HepG2 (cell line): ENCODE results near the gene LITAF. TPM values are rescaled to one million over a fixed set of nuclear protein-coding genes. Genes with fewer than 3 reads are reported as not detected.

Experiments used
- ATAC-seq: fragments of 200-7000 bp; cut with Tn5 transposase; 3 replicates; pipeline ENCODE4 v1.9.1; 2020; ENCODE audit warnings: mild to moderate bottlenecking, moderate library complexity
- BruUV-seq: library from RNA; stranded (reverse); fragments of 400-500 nt; replicated peaks from 2 replicates; lab custom pipeline; 2021; lab: Mats Ljungman, UMichigan
- CTCF ChIA-PET: fragments of 300-600 bp; formaldehyde crosslinking; extraction: SDS; loops from one replicate; lab custom pipeline; 2021; ENCODE audit warnings: low total read pairs, inconsistent platforms, low intra/inter-chr PET ratio; lab: Yijun Ruan, JAX
- POLR2A ChIA-PET: fragments of 350-600 bp; sonication (Branson Sonifier 250); formaldehyde crosslinking; loops from one replicate; lab custom pipeline; 2020; ENCODE audit warnings: antibody characterized with exemption, inconsistent platforms; lab: Yijun Ruan, JAX
- DNase-seq: peaks from one replicate; pipeline ENCODE4 v3.0.0-alpha.2; 2015; ENCODE audit warnings: low spot score
- FAIRE-seq: peaks from 3 replicates; lab custom pipeline; 2011; peaks lifted over from hg19 to GRCh38; lab: Jason Lieb, UNC
- H2AFZ ChIP-seq: one replicate; pipeline ENCODE4 v1.6.1; 2011; ENCODE audit warnings: low read length, inconsistent platforms
- H3K27ac ChIP-seq: fragments of 300-600 bp; 3 replicates; pipeline ENCODE4 v1.8.0; 2011; ENCODE audit warnings: mixed run types, mild to moderate bottlenecking, mixed read lengths, low read length, inconsistent platforms; ENCODE audit not compliant: insufficient read depth; ENCODE audit errors: extremely low read length
- H3K27me3 ChIP-seq, 2 experiments: fragments of 200-600 bp in 1 of 2; 2 replicates in 1 of 2; 3 replicates in 1 of 2; pipeline versions ENCODE4 v1.6.0 to v1.8.0; 2011; ENCODE audit warnings: low read length in 2 of 2, mild to moderate bottlenecking in 2 of 2, moderate library complexity in 2 of 2, inconsistent platforms in 1 of 2; ENCODE audit not compliant: insufficient read depth in 2 of 2, control insufficient read depth in 1 of 2
- H3K36me3 ChIP-seq, 2 experiments: fragments of 200-600 bp in 1 of 2; replicated peaks in 1 of 2; 2 replicates in 1 of 2; 3 replicates in 1 of 2; pipeline versions ENCODE4 v1.5.1 to v1.8.0; 2011; ENCODE audit warnings: low read length in 2 of 2, inconsistent platforms in 1 of 2; ENCODE audit not compliant: insufficient read depth in 2 of 2, control insufficient read depth in 1 of 2
- H3K4me1 ChIP-seq: 2 replicates; pipeline ENCODE4 v1.5.1; 2012; ENCODE audit warnings: low read length, inconsistent platforms; ENCODE audit not compliant: insufficient read depth
- H3K4me2 ChIP-seq: 2 replicates; pipeline ENCODE4 v1.6.0; 2011; ENCODE audit warnings: low read depth, low read length, inconsistent platforms
- H3K4me3 ChIP-seq, 3 experiments: fragments of 200-600 bp in 1 of 3; sonication (generic), shearing (Covaris generic) in 1 of 3; replicated peaks in 1 of 3; 2 replicates each; pipeline ENCODE4 v1.5.1; 2011 to 2016; ENCODE audit warnings: low read length in 3 of 3, inconsistent platforms in 2 of 3, low read depth in 2 of 3, mild to moderate bottlenecking in 2 of 3, control low read depth in 1 of 3, mixed read lengths in 1 of 3; ENCODE audit not compliant: insufficient read depth in 1 of 3
- H3K79me2 ChIP-seq: one replicate; pipeline ENCODE4 v1.6.1; 2011; ENCODE audit warnings: low read length, inconsistent platforms; ENCODE audit not compliant: insufficient read depth
- H3K9ac ChIP-seq: 2 replicates; pipeline ENCODE4 v1.6.0; 2011; ENCODE audit warnings: mild to moderate bottlenecking, low read depth, low read length, inconsistent platforms; ENCODE audit not compliant: insufficient read depth
- H3K9me3 ChIP-seq: 2 replicates; pipeline ENCODE4 v1.5.1; 2012; ENCODE audit warnings: mild to moderate bottlenecking, low read length
- H4K20me1 ChIP-seq: 2 replicates; pipeline ENCODE4 v1.6.0; 2011; ENCODE audit warnings: inconsistent platforms, mild to moderate bottlenecking, low read length, moderate library complexity; ENCODE audit not compliant: insufficient read depth
- KDM1A ChIP-seq: IDR thresholded peaks from 2 replicates; pipeline ENCODE4 v1.6.1; 2016; ENCODE audit warnings: missing compliant biosample characterization
- MED8 ChIP-seq: sonication (generic); formaldehyde crosslinking; IDR thresholded peaks from 2 replicates; pipeline ENCODE4 v1.8.1; 2023; ENCODE audit warnings: mild to moderate bottlenecking, missing genetic modification reagents; ENCODE audit not compliant: insufficient replicate concordance
- NAIF1 ChIP-seq: sonication (generic); formaldehyde crosslinking; IDR thresholded peaks from 2 replicates; pipeline ENCODE4 v1.5.0; 2020; ENCODE audit warnings: mild to moderate bottlenecking, missing genetic modification reagents, borderline replicate concordance
- NRL ChIP-seq: sonication (generic); formaldehyde crosslinking; IDR thresholded peaks from 2 replicates; pipeline ENCODE4 v1.5.0; 2020; ENCODE audit warnings: missing genetic modification reagents, mild to moderate bottlenecking, moderate library complexity, borderline replicate concordance
- PRMT3 ChIP-seq: sonication (generic); formaldehyde crosslinking; IDR thresholded peaks from 2 replicates; pipeline ENCODE4 v1.8.1; 2022; ENCODE audit warnings: low read depth, mild to moderate bottlenecking, moderate library complexity, missing genetic modification reagents, borderline replicate concordance
- SMYD3 ChIP-seq: sonication (generic); formaldehyde crosslinking; IDR thresholded peaks from 2 replicates; pipeline ENCODE4 v1.8.1; 2023; ENCODE audit warnings: mild to moderate bottlenecking, missing genetic modification reagents
- TEAD3 ChIP-seq: optimal IDR thresholded peaks from 2 replicates; pipeline ENCODE3; 2016; ENCODE audit warnings: borderline replicate concordance
- ZFP36 ChIP-seq: fragments of 150-350 bp; IDR thresholded peaks from 2 replicates; pipeline ENCODE4 v1.6.1; 2018; ENCODE audit warnings: borderline replicate concordance, low read length, low read depth; ENCODE audit not compliant: partially characterized antibody
- ZIK1 ChIP-seq: sonication (generic); formaldehyde crosslinking; IDR thresholded peaks from 2 replicates; pipeline ENCODE4 v1.5.0; 2020; ENCODE audit warnings: mild to moderate bottlenecking, low read depth, missing genetic modification reagents, borderline replicate concordance
- ZMYM3 ChIP-seq: sonication (generic); formaldehyde crosslinking; IDR thresholded peaks from 2 replicates; pipeline ENCODE4 v1.5.1; 2020; ENCODE audit warnings: mild to moderate bottlenecking, missing genetic modification reagents
- ZNF138 ChIP-seq: sonication (generic); formaldehyde crosslinking; IDR thresholded peaks from 2 replicates; pipeline ENCODE4 v1.5.0; 2020; ENCODE audit warnings: mild to moderate bottlenecking, low read depth, missing genetic modification reagents
- ZNF878 ChIP-seq: sonication (generic); formaldehyde crosslinking; IDR thresholded peaks from 2 replicates; pipeline ENCODE4 v1.8.1; 2023; ENCODE audit warnings: mild to moderate bottlenecking, missing genetic modification reagents, moderate library complexity
- WGBS: methylation state at CpG from one replicate; pipeline ENCODE4 v1.1.6; 2017; ENCODE audit warnings: low lambda C conversion rate; 5-methylcytosine and 5-hydroxymethylcytosine counted together
- in situ Hi-C: cut with HindIII; loops from 2 replicates; pipeline ENCODE4 v1.10.0; 2017; ENCODE audit warnings: low pct_unique_long_range_greater_than_20kb; ENCODE audit not compliant: extremely low pct_ligation_motif_present
- intact Hi-C: fragments of 100-400 bp; cut with micrococcal nuclease; formaldehyde crosslinking; loops from one replicate; pipeline ENCODE4 v1.10.0; 2022; ENCODE audit not compliant: unreplicated experiment
- polyA plus RNA-seq, 8 experiments: library from polyadenylated mRNA; depleted of rRNA in 3 of 8; stranded (reverse) in 7 of 8; unstranded in 1 of 8; fragments of >200 nt; fragmentation: Illumina TruSeq in 4 of 8; extraction: Trizol in 4 of 8; gene quantifications; 2 replicates each; pipeline versions ENCODE4 v1.2.1 to v1.2.3, GENCODE V29; 2011 to 2016; ENCODE audit warnings: low read depth in 4 of 8, missing spikeins in 1 of 8, mixed read lengths in 1 of 8; ENCODE audit not compliant: insufficient read depth in 1 of 8
- total RNA-seq, 5 experiments: library from RNA; depleted of rRNA; stranded (reverse); fragments of >200 nt; fragmentation: Illumina TruSeq; extraction: Trizol; gene quantifications; 2 replicates each; pipeline ENCODE4 v1.2.3, GENCODE V29; 2016; ENCODE audit warnings: low read depth in 1 of 5
- TF ChIP-seq, protein P1 (sequence below): sonication (generic); formaldehyde crosslinking; IDR thresholded peaks from 2 replicates; pipeline ENCODE4 v1.5.1; 2020; ENCODE audit warnings: missing genetic modification reagents, mild to moderate bottlenecking, borderline replicate concordance
- TF ChIP-seq, protein P2 (sequence below): IDR thresholded peaks from 2 replicates; pipeline ENCODE4 v1.6.1; 2016
- TF ChIP-seq, protein P3 (sequence below): sonication (generic); formaldehyde crosslinking; IDR thresholded peaks from 2 replicates; pipeline ENCODE4 v1.5.0; 2020; ENCODE audit warnings: missing genetic modification reagents, mild to moderate bottlenecking, borderline replicate concordance

The LITAF gene
- total and polyA plus RNA-seq, 2 of the 13 experiments (the other 11 are each of a cell fraction or from before 2014, with no cell fraction given), result 80.1 to 141 TPM

DNA sequence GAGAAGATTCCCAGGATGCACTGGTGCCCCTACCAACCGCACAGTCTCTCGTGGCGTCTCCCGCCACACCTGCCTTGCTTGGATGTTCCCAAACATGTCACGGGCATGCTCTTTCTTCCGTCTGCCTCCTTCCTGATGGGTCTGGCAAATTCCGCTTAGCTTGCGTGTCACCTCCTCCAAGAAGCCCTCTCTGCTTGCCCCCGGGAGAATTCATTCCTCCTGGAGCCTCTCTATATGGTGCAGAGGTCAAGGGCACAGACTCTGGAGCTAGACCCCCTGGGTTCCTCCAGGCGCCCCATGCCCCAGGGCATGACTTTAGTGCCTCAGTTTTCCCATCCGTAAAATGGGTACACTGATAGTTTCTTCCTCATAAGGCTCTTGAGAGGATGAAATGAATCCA, 21.1 kb downstream of the LITAF start:
- Histone ChIP-seq H3K4me2 (no peak overlapping the region), H3K4me1 (peaks cover 62% of the 10 kb centered on the region), H3K27ac (no peak overlapping the region), H3K9me3 (no peaks in the 10 kb centered on the region), H3K36me3 (peaks cover 1 to 23% of the 10 kb centered on the region in 2 experiments; a peak in 4 of 5 replicates), H2AFZ (no peak overlapping the region), H3K4me3 (no peak overlapping the region), H3K9ac (no peak overlapping the region), H3K27me3 (no peaks in the 10 kb centered on the region), H3K79me2 (peaks cover 90% of the 10 kb centered on the region), H4K20me1 (peaks cover 28% of the 10 kb centered on the region; the same call in 1 of the 2 replicates)
- intact Hi-C loops (no loop called here), in situ Hi-C loops (no loop called here)
- ATAC-seq (no peak), FAIRE-seq (no peak), DNase-seq (no peak)
- ChIA-PET CTCF (no interaction called here), POLR2A (no interaction called here)
- no TSS peak for BruUV-seq
- 97% methylated on average over 11 of the region's 11 CpGs for WGBS
- TF ChIP-seq NAIF1 (CRISPR knock-in tag), result no peak
- TF ChIP-seq ZIK1, result no peak
- peak; percentile 92 for TF ChIP-seq ZFP36
- TF ChIP-seq ZMYM3 (CRISPR knock-in tag), result peak; percentile 97
- TF ChIP-seq, protein P1, sequence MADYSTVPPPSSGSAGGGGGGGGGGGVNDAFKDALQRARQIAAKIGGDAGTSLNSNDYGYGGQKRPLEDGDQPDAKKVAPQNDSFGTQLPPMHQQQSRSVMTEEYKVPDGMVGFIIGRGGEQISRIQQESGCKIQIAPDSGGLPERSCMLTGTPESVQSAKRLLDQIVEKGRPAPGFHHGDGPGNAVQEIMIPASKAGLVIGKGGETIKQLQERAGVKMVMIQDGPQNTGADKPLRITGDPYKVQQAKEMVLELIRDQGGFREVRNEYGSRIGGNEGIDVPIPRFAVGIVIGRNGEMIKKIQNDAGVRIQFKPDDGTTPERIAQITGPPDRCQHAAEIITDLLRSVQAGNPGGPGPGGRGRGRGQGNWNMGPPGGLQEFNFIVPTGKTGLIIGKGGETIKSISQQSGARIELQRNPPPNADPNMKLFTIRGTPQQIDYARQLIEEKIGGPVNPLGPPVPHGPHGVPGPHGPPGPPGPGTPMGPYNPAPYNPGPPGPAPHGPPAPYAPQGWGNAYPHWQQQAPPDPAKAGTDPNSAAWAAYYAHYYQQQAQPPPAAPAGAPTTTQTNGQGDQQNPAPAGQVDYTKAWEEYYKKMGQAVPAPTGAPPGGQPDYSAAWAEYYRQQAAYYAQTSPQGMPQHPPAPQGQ (CRISPR knock-in tag), result no peak
- TF ChIP-seq ZNF878 (CRISPR knock-in tag), result no peak
- TF ChIP-seq, protein P2, sequence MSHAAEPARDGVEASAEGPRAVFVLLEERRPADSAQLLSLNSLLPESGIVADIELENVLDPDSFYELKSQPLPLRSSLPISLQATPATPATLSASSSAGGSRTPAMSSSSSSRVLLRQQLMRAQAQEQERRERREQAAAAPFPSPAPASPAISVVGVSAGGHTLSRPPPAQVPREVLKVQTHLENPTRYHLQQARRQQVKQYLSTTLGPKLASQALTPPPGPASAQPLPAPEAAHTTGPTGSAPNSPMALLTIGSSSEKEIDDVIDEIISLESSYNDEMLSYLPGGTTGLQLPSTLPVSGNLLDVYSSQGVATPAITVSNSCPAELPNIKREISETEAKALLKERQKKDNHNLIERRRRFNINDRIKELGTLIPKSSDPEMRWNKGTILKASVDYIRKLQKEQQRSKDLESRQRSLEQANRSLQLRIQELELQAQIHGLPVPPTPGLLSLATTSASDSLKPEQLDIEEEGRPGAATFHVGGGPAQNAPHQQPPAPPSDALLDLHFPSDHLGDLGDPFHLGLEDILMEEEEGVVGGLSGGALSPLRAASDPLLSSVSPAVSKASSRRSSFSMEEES (CRISPR knock-in tag), result no peak
- TF ChIP-seq TEAD3 (CRISPR knock-in tag), result peak; percentile 11
- TF ChIP-seq MED8, result no peak
- TF ChIP-seq ZNF138 (CRISPR knock-in tag), result no peak
- TF ChIP-seq KDM1A (CRISPR knock-in tag), result peak; percentile 84; the same call in 1 of the 2 replicates
- TF ChIP-seq SMYD3, result no peak
- 0 out of 2 replicates have a peak, but pooled peaks have one; percentile 33 for TF ChIP-seq PRMT3
- TF ChIP-seq, protein P3, sequence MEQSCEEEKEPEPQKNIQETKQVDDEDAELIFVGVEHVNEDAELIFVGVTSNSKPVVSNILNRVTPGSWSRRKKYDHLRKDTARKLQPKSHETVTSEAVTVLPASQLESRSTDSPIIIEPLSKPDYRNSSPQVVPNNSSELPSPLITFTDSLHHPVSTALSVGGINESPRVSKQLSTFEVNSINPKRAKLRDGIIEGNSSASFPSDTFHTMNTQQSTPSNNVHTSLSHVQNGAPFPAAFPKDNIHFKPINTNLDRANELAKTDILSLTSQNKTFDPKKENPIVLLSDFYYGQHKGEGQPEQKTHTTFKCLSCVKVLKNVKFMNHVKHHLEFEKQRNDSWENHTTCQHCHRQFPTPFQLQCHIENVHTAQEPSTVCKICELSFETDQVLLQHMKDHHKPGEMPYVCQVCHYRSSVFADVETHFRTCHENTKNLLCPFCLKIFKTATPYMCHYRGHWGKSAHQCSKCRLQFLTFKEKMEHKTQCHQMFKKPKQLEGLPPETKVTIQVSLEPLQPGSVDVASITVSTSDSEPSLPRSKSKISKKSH (CRISPR knock-in tag), result 0 out of 2 replicates have a peak, but pooled peaks have one; percentile 21
- TF ChIP-seq NRL, result 0 out of 2 replicates have a peak, but pooled peaks have one; percentile 38
